Nephron (organoid): ENCODE measurements around the gene MYH1.

ENCODE experiments used
- H3K27ac Mint-ChIP-seq, 3 experiments: 2 replicates each; pipeline ENCODE4 v1.8.0; 2020; ENCODE audit warnings: mixed read lengths in 3 of 3, mild to moderate bottlenecking in 2 of 3, moderate library complexity in 1 of 3
- H3K27me3 Mint-ChIP-seq: 2 replicates; pipeline ENCODE4 v1.8.0; 2021; ENCODE audit warnings: low read depth, mild to moderate bottlenecking, moderate library complexity, mixed read lengths
- H3K36me3 Mint-ChIP-seq: 2 replicates; pipeline ENCODE4 v1.8.0; 2020; ENCODE audit warnings: low read depth, mixed read lengths
- H3K4me1 Mint-ChIP-seq: 2 replicates; pipeline ENCODE4 v1.8.0; 2020; ENCODE audit warnings: mixed read lengths
- H3K4me3 Mint-ChIP-seq, 3 experiments: 2 replicates each; pipeline ENCODE4 v1.8.0; 2020; ENCODE audit warnings: mild to moderate bottlenecking in 3 of 3, mixed read lengths in 3 of 3, moderate library complexity in 2 of 3
- H3K9me3 Mint-ChIP-seq: 2 replicates; pipeline ENCODE4 v1.8.0; 2020; ENCODE audit warnings: mixed read lengths
- TF ChIP-seq, protein P1 (sequence below), 3 experiments: fragments of 200-600 bp; sonication (generic); IDR thresholded peaks; one replicate each; pipeline ENCODE4 v1.5.0; 2021; ENCODE audit warnings: antibody characterized with exemption in 3 of 3; ENCODE audit not compliant: unreplicated experiment in 3 of 3

Gene MYH1

DNA sequence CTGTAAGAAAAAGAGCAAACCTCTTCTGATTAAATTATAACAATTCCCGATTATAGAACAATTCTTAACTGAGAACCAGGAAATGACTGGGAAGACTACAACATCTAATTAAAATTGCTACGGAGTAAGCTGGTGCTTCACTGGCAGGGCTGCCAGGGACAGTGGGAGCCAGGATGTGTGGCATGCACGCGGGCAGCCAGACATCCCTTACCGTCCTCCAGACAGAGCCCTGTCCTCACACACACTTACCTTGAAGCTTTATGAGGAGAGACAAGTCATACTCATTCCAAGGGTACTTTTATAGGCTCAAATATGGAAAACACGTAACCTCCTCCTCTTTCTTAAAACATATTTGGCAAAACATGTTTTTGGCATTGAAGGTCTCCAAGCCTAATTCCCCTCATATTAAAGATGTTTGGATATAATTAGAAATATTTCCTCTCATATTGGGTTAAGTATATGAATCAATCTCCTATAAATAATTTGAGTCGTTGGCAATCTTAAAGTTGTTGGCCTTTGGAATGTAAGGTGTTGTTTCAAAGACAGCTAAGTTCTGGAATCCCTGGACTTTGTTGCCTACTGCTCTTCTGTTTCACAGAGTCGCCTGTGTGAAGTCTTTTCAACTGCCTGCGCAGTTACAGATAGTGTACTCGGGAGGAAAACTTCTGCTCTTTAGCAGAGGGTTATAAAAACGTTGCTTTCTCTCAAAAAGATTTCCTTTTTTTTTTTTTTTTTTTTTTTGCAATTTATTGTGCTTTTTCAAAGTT lies at the start of gene MYH1:
TSS of gene MYH1 (minus strand) at position 272 of the 767 bp plus-strand sequence. CDS start 1,900 bp downstream, outside the sequence.
- no peak within 1 kb of the TSS for H3K27ac Mint-ChIP-seq
- TF ChIP-seq, protein P1, sequence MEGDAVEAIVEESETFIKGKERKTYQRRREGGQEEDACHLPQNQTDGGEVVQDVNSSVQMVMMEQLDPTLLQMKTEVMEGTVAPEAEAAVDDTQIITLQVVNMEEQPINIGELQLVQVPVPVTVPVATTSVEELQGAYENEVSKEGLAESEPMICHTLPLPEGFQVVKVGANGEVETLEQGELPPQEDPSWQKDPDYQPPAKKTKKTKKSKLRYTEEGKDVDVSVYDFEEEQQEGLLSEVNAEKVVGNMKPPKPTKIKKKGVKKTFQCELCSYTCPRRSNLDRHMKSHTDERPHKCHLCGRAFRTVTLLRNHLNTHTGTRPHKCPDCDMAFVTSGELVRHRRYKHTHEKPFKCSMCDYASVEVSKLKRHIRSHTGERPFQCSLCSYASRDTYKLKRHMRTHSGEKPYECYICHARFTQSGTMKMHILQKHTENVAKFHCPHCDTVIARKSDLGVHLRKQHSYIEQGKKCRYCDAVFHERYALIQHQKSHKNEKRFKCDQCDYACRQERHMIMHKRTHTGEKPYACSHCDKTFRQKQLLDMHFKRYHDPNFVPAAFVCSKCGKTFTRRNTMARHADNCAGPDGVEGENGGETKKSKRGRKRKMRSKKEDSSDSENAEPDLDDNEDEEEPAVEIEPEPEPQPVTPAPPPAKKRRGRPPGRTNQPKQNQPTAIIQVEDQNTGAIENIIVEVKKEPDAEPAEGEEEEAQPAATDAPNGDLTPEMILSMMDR (IDR thresholded peaks at IDR 0.05; ENCODE audit: unreplicated experiment in 3 of 3): no peak
- peaks cover 5% of the 10 kb centered on the region for H3K9me3 Mint-ChIP-seq
- no peaks in the 10 kb centered on the region for H3K36me3 Mint-ChIP-seq
- H3K27me3 Mint-ChIP-seq: peaks cover 10% of the 10 kb centered on the region
- no peak within 1 kb of the TSS for H3K4me3 Mint-ChIP-seq
- no peaks in the 10 kb centered on the region for H3K4me1 Mint-ChIP-seq

DNA sequence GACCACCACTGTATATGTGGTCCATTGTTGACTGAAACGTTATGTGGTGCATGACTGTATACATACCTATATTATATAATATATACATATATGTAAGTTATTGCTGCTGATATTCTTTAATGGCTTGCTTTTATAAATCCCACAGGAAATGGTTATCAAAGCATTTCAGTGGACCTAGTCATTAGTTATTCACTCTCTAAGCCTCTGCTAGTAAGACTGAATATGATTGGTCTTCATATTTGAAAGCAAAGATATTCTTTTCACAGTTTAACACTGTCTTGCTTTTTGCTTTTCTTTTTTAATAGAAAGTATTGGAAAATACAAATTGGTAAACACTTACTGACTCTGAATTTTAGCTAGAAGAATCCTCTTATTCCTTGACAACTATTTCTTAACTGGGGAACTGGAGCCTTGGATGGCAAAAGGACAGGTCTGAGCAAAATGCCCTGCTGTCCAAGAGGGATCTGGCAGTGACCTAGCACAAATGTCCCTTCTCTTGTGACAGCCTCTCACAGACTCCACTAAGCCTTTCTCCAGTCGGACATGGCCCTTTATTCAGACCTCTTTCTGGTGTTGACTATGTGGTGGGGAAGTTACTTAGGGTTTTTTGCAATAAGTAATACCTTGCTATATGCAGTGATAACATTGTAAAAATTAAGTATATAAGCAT lies 45.8 kb upstream of the MYH1 start:
- Mint-ChIP-seq H3K36me3 (no peaks in the 10 kb centered on the region), H3K27me3 (peaks cover 12% of the 10 kb centered on the region), H3K4me1 (no peaks in the 10 kb centered on the region), H3K27ac (no peak overlapping the region), H3K4me3 (no peak overlapping the region), H3K9me3 (peaks cover 3% of the 10 kb centered on the region)
- TF ChIP-seq, protein P1 (IDR thresholded peaks at IDR 0.05; ENCODE audit: unreplicated experiment in 3 of 3): no peak

DNA sequence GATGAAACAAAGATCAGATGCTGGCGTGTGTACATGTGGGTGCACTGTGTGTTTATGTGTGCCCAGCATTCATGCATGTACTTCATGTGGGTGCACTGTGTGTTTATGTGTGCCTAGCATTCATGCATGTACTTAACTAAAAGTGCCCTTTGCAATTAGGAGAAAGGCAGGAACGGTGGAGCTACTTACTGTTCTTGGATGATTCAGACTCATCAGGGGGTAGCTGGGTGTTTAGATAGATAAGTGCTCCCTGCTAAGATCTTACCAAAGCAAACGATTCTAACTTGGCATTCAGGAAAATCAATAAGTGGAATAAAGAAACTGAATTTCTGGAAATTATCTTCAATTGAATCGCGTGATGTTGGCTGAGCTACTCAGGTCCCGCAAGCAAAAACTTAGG lies 39.7 kb upstream of the MYH1 start:
- Mint-ChIP-seq H3K4me3 (no peak overlapping the region), H3K36me3 (no peaks in the 10 kb centered on the region), H3K27ac (peak overlapping the region in 1 of 3 experiments; percentile 54), H3K4me1 (peaks cover 15% of the 10 kb centered on the region), H3K27me3 (no peaks in the 10 kb centered on the region), H3K9me3 (peaks cover 3% of the 10 kb centered on the region)
- TF ChIP-seq, protein P1 (IDR thresholded peaks at IDR 0.05; ENCODE audit: unreplicated experiment in 3 of 3): no peak

DNA sequence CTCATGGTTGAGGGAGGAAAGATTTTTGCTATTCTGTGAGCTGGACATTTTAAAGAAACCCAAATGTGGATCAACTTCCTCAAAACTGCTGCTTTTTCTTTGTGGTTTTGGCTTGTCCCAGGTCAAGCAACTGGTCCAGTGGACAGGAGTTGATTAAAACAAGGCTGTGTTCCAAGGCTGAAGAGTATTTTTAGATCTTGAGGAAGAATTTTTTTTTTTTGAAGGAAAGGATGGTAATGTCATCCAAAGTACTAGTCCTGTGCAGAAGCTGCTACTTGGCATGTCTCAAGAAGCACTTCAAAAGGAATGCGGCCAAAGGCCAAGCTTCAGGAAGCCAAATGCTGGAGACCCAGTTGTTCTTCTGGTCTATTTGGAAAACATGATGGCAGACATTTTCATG lies 39.1 kb upstream of the MYH1 start:
- peaks cover 21% of the 10 kb centered on the region for H3K4me1 Mint-ChIP-seq
- H3K27ac Mint-ChIP-seq: peak overlapping the region in 1 of 3 experiments; percentile 54
- peaks cover 3% of the 10 kb centered on the region for H3K9me3 Mint-ChIP-seq
- H3K36me3 Mint-ChIP-seq: no peaks in the 10 kb centered on the region
- no peaks in the 10 kb centered on the region for H3K27me3 Mint-ChIP-seq
- no peak overlapping the region for H3K4me3 Mint-ChIP-seq
- TF ChIP-seq, protein P1 (IDR thresholded peaks at IDR 0.05; ENCODE audit: unreplicated experiment in 3 of 3): no peak

DNA sequence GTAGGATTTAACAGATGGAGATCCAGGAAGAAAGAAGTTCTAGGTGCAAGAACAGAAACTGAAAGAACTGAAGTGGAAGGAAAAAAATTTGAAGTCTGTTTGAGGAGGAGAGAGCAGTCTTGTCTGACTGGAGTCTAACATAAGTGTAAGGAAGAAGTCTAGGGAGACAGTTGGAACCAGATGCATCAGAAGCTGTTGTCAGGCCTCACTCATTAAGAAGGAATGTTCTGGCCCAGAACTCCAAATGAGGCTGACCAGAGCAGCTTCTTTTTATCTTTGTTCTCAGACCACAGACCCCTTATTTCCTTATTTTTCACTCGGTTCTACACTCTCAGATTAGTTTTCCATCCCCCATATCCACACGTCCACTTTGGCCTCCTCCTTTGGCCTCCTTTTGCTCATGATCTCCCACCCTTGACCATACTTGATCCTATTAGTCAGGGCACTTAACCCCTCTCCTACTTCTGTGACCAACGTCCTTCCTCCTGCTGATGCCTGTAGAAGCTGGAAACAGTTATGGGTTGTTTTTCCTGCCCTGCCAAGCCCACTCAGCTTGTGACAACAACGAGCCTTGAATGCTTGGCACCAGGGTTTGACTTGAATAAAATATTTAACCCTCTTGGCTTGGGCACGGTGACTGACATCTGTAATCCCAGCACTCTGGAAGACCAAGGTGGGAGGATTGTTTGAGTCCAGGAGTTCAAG lies 38.1 kb upstream of the MYH1 start:
- H3K9me3 Mint-ChIP-seq: peaks cover 3% of the 10 kb centered on the region
- H3K36me3 Mint-ChIP-seq: no peaks in the 10 kb centered on the region
- H3K27ac Mint-ChIP-seq: no peak overlapping the region
- no peak overlapping the region for H3K4me3 Mint-ChIP-seq
- TF ChIP-seq, protein P1 (IDR thresholded peaks at IDR 0.05; ENCODE audit: unreplicated experiment in 3 of 3): no peak
- H3K4me1 Mint-ChIP-seq: peaks cover 21% of the 10 kb centered on the region
- peaks cover 5% of the 10 kb centered on the region for H3K27me3 Mint-ChIP-seq
